ENCODE results near the gene C6orf136.

GRCh38 chr6:30614843-30615218 lies 32.1 kb upstream of the C6orf136 start:
- TF ChIP-seq POLR2AphosphoS5 (IDR thresholded peaks at IDR 0.05; ENCODE audit: insufficient read depth in 1 of 2, low read depth in 1 of 2) (peak; percentile 49 to 100), POLR2A (IDR thresholded peaks at IDR 0.05) (peak; percentile 91 to 92)
- TF ChIP-seq, protein P1, sequence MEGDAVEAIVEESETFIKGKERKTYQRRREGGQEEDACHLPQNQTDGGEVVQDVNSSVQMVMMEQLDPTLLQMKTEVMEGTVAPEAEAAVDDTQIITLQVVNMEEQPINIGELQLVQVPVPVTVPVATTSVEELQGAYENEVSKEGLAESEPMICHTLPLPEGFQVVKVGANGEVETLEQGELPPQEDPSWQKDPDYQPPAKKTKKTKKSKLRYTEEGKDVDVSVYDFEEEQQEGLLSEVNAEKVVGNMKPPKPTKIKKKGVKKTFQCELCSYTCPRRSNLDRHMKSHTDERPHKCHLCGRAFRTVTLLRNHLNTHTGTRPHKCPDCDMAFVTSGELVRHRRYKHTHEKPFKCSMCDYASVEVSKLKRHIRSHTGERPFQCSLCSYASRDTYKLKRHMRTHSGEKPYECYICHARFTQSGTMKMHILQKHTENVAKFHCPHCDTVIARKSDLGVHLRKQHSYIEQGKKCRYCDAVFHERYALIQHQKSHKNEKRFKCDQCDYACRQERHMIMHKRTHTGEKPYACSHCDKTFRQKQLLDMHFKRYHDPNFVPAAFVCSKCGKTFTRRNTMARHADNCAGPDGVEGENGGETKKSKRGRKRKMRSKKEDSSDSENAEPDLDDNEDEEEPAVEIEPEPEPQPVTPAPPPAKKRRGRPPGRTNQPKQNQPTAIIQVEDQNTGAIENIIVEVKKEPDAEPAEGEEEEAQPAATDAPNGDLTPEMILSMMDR (IDR thresholded peaks at IDR 0.05) = no peak

Measured in vagina (tissue), 2 donors.